Stimulated activated CD4-positive, alpha-beta T cell treated with anti-CD3 and anti-CD28 coated beads, Interleukin-2, amount 100 ng/mL, for 24 hours (primary cell): ENCODE measurements around the gene TAF6.

Experiments
- DNase-seq, 2 donors: peaks; one replicate each; pipeline ENCODE4 v3.0.0-alpha.2; 2020

Gene TAF6

DNA sequence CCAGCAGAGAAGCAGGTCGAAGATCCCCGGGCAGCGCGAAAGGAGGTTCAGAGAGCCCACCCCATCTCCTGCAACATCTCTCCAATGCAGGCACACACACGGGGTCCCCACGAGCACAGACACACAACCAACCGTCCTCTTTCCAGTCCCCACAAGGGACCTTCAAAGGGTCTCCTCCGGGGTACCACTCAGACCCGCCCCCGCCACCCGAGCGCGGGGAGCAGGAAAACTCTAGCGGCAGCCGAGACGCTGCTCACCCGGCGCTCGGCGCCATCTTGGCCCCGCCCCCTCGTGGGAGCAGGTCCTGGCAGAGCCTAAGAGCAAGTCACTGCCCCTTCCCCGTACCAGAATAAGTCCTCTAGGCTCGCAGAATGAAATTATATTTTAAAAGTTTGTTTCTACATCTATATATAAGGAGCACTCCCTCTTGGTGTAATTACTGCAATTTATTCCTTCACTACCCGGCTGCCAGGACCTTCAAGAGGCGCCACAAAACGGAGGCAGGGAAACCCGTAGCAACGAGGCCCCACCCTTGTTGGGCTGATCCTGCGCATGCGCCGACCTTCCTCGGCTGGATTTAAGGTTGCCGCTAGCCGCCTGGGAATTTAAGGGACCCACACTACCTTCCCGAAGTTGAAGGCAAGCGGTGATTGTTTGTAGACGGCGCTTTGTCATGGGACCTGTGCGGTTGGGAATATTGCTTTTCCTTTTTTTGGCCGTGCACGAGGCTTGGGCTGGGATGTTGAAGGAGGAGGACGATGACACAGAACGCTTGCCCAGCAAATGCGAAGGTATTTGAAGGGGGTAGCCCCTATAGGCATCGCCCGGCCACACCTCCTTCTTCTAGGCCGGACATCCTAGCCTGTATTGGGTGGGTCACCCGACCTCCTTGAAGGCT lies at the start of gene TAF6, which contains the start of gene CNPY4:
Gene TAF6, minus strand, starts transcription at position 287 of the 898 bp plus-strand sequence. CDS start 5,149 bp downstream, outside the sequence.
Gene CNPY4, plus strand, starts transcription at position 563 of the 898 bp plus-strand sequence. Its CDS starts 111 bp downstream, at position 674.
- peak; percentile 96 to 97 for DNase-seq

DNA sequence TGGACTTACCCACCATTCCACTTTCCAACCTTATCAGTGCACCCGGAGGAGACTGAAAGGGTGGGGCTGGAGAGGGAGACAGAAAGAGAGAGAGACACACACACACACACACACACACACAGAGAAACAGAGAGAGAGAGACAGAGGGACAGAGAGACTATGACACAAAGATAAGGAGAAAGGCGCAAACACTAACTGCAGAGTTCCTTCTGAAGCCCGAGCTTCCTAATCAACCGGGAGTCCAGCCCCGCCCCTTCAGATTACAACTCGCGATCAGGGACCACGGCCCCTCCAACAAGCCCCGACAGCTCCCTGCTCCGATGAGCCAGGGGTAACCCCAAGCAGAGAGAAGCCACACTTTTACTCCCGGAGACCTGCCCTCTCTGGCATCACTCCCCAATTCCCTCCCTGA lies 48.8 kb upstream of the TAF6 start:
- DNase-seq: no peak

GRCh38 chr7:100166970-100167911 lies 48.1 kb upstream of the TAF6 start:
- DNase-seq: no peak

DNA sequence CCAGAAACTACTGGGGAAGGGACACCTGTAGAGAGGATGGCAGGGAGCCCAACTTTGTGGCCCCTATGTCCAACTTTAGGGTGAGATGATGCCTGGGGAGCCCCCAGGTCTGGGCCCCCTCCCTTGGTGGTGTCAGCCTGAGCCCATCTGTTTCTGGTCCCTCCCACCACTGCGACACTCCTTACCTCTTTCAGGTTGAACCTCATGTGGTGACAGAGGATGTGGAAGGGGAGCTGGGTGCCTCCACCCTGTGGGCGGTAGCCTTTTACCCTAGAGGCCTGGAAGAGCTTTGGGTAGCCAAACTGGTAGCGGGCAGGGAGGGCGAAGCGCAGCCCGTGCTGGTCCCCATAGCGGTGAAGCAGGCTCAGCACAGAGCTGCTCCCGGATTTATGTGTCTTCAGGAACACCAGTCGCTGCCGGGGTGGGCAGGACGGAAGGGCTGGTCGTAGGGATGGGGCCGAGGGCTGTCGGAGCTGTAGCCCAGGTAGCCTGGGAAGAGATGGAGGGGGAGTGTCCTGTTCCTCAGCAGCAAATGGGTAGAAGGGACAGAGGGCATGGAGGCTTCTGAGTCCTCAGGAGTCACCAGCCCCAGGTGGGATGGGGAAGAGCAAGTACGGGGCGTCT lies 47.3 kb upstream of the TAF6 start:
- no peak for DNase-seq

DNA sequence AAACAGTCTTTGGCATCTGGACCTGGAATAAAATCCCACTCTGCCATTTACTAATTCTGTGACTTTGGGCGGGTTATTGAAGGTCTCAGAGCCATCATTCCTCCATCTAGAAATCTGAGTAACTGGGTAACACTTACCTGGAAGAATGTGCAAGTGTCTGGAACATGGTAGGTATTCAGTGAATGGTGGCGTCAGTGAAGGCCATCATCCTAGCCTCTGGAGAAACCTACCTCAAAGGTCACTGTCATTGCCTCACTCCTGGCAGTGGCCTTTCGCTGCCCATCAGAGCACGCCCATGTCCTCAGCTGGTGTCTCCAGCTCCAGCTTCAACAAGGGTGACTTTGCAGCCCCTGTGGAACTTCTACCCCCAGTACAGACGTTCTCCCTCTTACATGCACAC lies 44.7 kb upstream of the TAF6 start:
- no peak for DNase-seq

- no peak for DNase-seq
Observed at GRCh38 chr7:100163006-100163531, 43.9 kb upstream of the TAF6 start.

- no peak for DNase-seq
Observed at GRCh38 chr7:100160067-100160466, 40.9 kb upstream of the TAF6 start.

- DNase-seq: no peak
Observed at GRCh38 chr7:100159099-100159623, 40.0 kb upstream of the TAF6 start.

DNA sequence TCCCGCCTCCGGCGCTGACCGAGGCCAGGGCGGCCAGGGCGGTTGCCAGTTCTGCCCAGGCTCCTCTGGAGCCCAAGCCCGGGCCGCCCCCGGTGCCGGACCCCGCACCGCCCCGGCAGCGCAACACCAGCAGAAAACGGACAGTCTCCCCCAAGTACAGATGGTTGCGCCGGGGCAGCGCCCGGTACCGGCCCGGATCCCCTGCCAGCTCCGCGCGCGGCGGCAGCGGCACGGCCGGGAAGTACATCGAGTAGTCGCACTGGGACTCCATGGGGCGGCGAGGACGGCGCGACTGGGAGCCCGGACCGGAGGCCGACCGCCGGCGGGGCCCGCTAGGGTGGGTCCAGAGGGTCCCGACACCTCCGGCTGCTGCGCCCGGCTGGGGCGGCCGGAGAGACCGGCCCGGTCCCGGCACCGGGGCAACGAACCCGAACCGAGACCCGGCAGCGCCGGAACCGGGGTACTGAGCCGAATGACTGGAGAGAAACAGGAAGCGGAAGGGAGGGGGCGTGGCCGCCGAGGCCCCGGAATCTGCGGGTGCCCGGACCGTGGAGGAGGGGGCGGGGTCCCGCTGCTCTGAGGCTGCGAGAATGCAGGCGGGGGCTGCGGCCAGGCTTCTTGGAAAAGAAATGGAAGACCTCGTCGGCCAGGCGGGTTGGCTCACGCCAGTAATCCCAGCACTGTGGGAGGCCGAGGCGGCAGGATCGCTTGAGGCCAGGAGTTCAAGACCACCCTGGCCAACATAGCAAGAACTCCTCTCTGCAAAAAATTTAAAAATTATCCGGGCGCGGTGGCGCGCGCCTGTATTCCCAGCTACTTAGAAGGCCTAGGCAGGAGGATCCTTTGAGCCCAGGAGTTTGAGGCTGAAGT lies 39.3 kb upstream of the TAF6 start, which contains the start of gene TRAPPC14:
Gene TRAPPC14, minus strand, starts transcription at position 495 of the 870 bp plus-strand sequence. Its CDS starts 224 bp downstream, at position 271.
- peak; percentile 97 to 98 for DNase-seq

DNA sequence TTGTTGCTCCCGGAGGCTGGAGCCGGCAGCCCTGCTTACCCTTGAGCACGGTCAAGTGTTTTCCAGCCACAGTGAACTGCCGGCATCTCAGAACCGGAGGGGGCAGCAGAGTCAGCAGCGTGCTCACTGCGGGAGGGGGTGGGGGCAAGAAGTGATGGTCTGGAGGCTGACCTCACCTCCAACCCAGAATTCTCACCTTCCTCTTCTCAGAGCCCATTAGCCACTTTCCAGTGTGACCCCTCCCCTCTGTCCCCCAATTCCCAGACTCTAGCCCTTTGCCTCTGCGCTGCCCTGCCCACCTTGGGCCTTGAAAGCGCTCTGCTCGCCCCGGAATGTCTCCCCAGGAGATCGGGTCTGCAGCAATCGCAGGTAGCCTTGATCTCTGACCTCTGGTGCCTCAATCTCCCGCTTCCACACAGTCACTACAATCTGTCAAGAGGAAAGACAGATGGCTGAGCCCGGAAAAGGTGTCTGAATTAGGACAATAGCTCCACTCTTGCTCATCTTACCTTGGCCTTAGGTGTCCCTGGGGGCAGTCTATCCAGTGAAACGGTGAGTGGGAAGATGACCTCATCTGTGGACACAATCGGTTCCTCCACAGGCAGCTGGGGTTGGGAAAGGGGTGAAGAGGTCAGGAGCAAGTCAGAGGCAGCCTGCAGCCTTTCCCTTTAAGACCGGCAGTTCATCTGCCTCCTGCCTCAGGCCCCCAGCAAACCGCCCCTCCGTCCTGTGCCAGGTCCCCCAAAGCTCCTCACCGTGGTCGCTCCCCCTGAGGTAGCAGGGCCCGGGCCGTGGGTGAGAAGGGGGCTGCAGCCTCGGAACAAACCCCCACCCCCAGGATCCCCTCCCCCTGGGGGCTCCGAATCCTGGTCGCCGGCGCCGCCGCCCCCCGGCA lies 38.4 kb upstream of the TAF6 start:
- no peak for DNase-seq

DNA sequence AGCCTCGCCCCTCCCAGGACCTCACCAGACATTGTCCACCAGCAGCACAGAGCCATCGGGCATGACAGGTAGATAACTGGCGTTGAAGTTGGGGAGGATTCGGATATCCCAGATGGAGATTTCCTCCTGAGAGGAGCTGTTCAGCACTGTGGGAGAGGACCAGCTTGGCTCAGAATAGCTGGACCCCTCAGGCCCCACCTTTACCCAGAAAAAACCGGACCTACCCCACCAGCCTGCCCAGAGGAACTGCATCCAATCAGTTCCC lies 37.8 kb upstream of the TAF6 start:
- no peak for DNase-seq

GRCh38 chr7:100156331-100157068 lies 37.3 kb upstream of the TAF6 start:
- DNase-seq: no peak

- no peak for DNase-seq
Observed at GRCh38 chr7:100155553-100156317, 36.6 kb upstream of the TAF6 start.

GRCh38 chr7:100154651-100155491 lies 35.7 kb upstream of the TAF6 start:
- DNase-seq: no peak

- DNase-seq: no peak
Observed at GRCh38 chr7:100153708-100154535, 34.8 kb upstream of the TAF6 start.

GRCh38 chr7:100152937-100153666 lies 33.9 kb upstream of the TAF6 start:
- no peak for DNase-seq
